Duodenal mucosa (tissue), 2 donors: ENCODE measurements around the gene XYLB.

Source experiments
- H3K27ac ChIP-seq: one replicate; pipeline ENCODE4 v1.7.0; 2013; ENCODE audit warnings: low read depth, low read length
- H3K27me3 ChIP-seq, 2 donors: one replicate each; pipeline ENCODE4 v1.7.0; 2013; ENCODE audit warnings: low read length in 2 of 2, control low read depth in 1 of 2; ENCODE audit not compliant: insufficient read depth in 2 of 2, control insufficient read depth in 1 of 2
- H3K36me3 ChIP-seq, 2 donors: one replicate each; pipeline ENCODE4 v1.7.0; 2013; ENCODE audit warnings: low read length in 2 of 2, control low read depth in 1 of 2; ENCODE audit not compliant: insufficient read depth in 2 of 2, control insufficient read depth in 1 of 2
- H3K4me1 ChIP-seq, 2 donors: one replicate each; pipeline ENCODE4 v1.7.0; 2013; ENCODE audit warnings: low read length in 2 of 2, control low read depth in 1 of 2; ENCODE audit not compliant: insufficient read depth in 2 of 2, control insufficient read depth in 1 of 2
- H3K4me3 ChIP-seq, 2 donors: one replicate each; pipeline ENCODE4 v1.7.0; 2013; ENCODE audit warnings: low read length in 2 of 2, low read depth in 1 of 2
- H3K9ac ChIP-seq, 2 donors: one replicate each; pipeline ENCODE4 v1.7.0; 2013; ENCODE audit warnings: low read length in 2 of 2, low read depth in 1 of 2
- H3K9me3 ChIP-seq, 2 donors: one replicate each; pipeline ENCODE4 v1.7.0; 2013; ENCODE audit warnings: low read length in 2 of 2, control low read depth in 1 of 2; ENCODE audit not compliant: control insufficient read depth in 1 of 2

Gene XYLB

GRCh38 chr3:38323060-38323459, 23.5 kb upstream of the XYLB start:
- H3K27ac ChIP-seq: no peak overlapping the region
- no peak overlapping the region for H3K9ac ChIP-seq
- no peaks in the 10 kb centered on the region for H3K4me1 ChIP-seq
- H3K4me3 ChIP-seq: no peak overlapping the region
- peaks cover 0 to 3% of the 10 kb centered on the region in 2 donors for H3K27me3 ChIP-seq
- H3K9me3 ChIP-seq: peaks cover 0 to 6% of the 10 kb centered on the region in 2 donors
- no peaks in the 10 kb centered on the region for H3K36me3 ChIP-seq

- Histone ChIP-seq H3K27me3 (peaks cover 0 to 3% of the 10 kb centered on the region in 2 donors), H3K4me3 (no peak overlapping the region), H3K36me3 (no peaks in the 10 kb centered on the region), H3K9ac (no peak overlapping the region), H3K27ac (no peak overlapping the region), H3K9me3 (peaks cover 0 to 6% of the 10 kb centered on the region in 2 donors), H3K4me1 (no peaks in the 10 kb centered on the region)
These were observed 21.3 kb upstream of the XYLB start for GRCh38 chr3:38325256-38325655.

DNA sequence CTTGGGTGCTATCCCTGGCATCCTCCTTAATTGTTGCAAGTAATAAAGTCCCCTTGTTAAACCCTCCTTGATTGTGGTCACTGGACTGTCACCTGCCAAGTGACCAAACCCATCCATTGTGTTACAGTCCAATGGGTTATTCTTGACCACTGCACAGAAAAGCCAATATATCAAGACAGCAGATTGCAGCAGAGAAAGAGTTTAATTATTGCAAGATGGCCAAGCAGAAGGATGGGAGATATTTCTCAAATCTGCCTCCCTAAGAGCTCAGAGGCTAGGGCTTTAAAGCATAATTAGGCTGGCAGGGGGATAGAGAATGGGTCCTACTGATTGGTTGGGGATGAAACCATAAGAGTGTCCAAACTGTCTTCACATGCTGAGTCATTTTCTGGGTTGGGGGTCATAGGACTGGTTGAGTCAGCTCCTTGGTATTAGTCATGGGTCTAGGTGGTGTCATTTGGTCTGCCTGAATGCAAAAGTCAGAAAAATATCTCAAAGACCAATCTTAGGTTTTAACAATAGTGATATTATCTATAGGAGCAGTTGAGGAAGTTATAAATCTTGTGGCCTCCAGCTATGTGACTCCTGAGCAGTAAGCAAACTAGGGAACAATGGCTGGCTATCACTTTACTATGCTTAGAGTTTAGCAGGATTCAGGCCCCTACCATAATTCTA, 19.1 kb upstream of the XYLB start:
- Histone ChIP-seq H3K9me3 (peaks cover 0 to 6% of the 10 kb centered on the region in 2 donors), H3K4me1 (no peaks in the 10 kb centered on the region), H3K9ac (no peak overlapping the region), H3K27me3 (peaks cover 0 to 3% of the 10 kb centered on the region in 2 donors), H3K36me3 (no peaks in the 10 kb centered on the region), H3K27ac (no peak overlapping the region), H3K4me3 (no peak overlapping the region)

DNA sequence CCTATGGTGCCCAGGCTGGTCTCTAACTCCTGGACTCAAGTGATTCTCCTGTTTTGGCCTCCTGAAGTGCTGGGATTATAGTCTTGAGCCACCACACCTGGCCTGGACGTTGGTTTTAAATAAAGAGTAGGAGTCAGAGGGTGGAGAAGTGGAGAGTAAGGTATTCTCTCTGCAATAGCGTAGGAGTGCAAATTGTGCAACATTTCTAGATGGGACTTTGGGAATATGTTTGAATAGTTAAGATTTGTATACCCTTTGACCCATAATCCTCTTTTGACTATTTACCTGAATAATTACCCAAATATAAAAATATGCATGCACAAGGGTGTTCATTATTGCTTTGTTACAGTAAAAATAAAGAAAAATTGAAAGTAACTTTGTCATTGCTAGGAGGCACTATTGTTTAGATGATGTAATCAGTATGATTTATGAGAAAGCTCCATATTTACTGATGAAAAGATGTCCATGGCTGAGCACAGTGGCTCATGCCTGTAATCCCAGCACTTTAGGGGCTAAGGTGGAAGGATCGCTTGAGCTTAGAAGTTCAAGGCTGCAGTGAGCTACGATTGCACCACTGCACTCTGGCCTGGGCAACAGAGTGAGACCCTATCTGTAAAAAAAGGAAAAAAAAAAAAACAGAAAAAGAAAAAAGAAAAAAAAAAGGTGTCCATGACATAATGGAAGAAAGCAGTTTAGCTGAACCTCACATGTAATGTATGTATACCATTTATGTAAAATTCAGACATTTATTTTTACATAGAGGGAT, 15.1 kb upstream of the XYLB start:
- no peak overlapping the region for H3K9ac ChIP-seq
- peaks cover 0 to 6% of the 10 kb centered on the region in 2 donors for H3K9me3 ChIP-seq
- H3K4me3 ChIP-seq: no peak overlapping the region
- H3K27ac ChIP-seq: no peak overlapping the region
- peaks cover 0 to 2% of the 10 kb centered on the region in 2 donors for H3K27me3 ChIP-seq
- H3K4me1 ChIP-seq: no peaks in the 10 kb centered on the region
- H3K36me3 ChIP-seq: no peaks in the 10 kb centered on the region

- Histone ChIP-seq H3K4me3 (no peak overlapping the region), H3K9ac (no peak overlapping the region), H3K9me3 (peaks cover 0 to 4% of the 10 kb centered on the region in 2 donors), H3K4me1 (no peaks in the 10 kb centered on the region), H3K27ac (no peak overlapping the region), H3K36me3 (no peaks in the 10 kb centered on the region), H3K27me3 (no peaks in the 10 kb centered on the region)
These were observed 14.4 kb upstream of the XYLB start for GRCh38 chr3:38332201-38332600.

DNA sequence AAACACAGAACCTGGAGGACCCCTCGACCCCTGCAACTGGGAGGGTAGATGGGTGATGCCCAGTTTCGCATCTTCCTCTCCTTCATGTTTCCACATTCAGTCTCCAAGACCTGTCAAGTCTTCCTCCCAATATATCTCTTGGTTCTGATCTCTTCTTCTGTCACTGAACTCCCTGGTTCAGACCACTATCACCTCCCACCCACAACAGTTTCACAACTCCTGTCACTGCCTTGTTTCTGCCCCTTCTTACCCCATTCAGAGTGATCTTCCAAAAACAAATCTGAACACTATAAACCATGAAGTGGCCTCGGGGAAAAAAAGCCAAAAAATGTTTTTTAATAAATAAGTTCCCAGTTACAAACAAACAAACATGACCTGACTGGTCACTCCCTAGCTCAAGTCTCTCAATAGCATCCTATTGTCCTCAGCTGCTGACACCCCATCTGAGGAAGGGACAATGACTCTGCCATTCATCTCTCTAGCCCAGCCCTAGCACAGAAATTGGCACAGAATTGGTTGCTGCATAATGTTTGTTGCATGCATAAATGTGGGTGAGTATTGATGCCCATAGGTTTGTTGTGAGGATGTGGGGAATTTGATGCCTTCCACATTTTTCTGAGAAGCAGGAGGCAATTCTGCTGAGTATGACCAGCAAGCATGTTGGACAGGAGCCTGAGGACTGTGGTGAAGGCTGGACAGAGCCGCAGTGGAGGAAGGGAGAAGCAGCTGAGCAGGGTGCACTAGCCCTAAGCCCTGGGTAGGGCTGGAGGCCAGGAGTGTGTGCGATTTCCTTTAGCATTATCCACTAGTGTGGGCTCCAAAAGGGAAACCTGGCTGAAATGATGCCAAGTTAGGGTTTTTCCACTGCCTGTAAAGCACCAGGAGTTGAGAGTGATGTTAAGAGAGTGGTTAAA, 12.2 kb upstream of the XYLB start:
- no peaks in the 10 kb centered on the region for H3K9me3 ChIP-seq
- no peak overlapping the region for H3K9ac ChIP-seq
- H3K4me1 ChIP-seq: no peaks in the 10 kb centered on the region
- H3K27me3 ChIP-seq: no peaks in the 10 kb centered on the region
- no peaks in the 10 kb centered on the region for H3K36me3 ChIP-seq
- H3K4me3 ChIP-seq: no peak overlapping the region
- H3K27ac ChIP-seq: no peak overlapping the region

DNA sequence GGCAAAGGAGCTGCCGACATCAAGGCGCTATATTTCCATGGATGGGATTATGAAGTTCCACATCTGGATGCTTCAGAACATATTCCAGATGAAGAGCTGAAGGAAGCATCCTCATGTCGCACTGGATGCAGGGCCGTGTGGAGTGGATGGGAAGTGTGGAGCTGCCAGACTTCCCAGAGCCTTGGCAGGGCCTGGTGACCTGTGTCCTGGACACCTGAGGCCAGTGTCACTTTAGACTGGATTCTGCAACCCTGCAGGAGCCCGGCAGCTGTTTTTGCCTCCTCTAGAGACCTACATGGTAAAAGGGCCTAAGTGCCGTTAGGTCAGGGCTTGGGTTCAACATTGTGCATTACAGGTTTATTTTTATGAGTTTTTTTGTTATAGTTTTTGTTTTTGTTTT, 11.3 kb upstream of the XYLB start:
- Histone ChIP-seq H3K4me3 (no peak overlapping the region), H3K9me3 (no peaks in the 10 kb centered on the region), H3K36me3 (no peaks in the 10 kb centered on the region), H3K4me1 (no peaks in the 10 kb centered on the region), H3K9ac (no peak overlapping the region), H3K27me3 (no peaks in the 10 kb centered on the region), H3K27ac (no peak overlapping the region)

DNA sequence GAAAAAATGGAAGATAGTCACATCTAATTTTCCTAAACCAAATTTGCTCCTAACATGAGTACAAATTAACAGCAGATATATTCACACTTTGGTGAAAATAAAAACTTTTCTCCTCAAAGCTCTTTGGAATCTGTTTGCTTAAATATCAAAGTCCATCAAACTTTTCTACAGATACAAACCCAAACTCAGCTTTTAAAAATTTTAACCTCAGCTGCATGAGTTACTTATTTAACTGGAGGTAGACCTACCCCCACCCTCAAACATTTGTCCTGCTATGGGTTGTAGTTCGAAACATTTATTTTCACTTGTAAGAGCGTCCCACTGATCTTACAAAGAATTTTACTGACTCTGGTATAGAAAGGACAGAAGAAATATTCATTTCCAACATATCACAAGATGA, 8.9 kb upstream of the XYLB start:
- Histone ChIP-seq H3K36me3 (no peaks in the 10 kb centered on the region), H3K27me3 (no peaks in the 10 kb centered on the region), H3K4me1 (no peaks in the 10 kb centered on the region), H3K4me3 (no peak overlapping the region), H3K9ac (no peak overlapping the region), H3K9me3 (no peaks in the 10 kb centered on the region), H3K27ac (no peak overlapping the region)

GRCh38 chr3:38343797-38344594, 2.6 kb upstream of the XYLB start:
- Histone ChIP-seq H3K9ac (no peak overlapping the region), H3K4me3 (no peak overlapping the region), H3K4me1 (peaks cover 5 to 9% of the 10 kb centered on the region in 2 donors), H3K9me3 (no peaks in the 10 kb centered on the region), H3K27me3 (no peaks in the 10 kb centered on the region), H3K27ac (no peak overlapping the region), H3K36me3 (no peaks in the 10 kb centered on the region)
